GM23338 (cell line): Measurements from ENCODE around the gene EMILIN3. TPM values are rescaled to one million over a fixed set of nuclear protein-coding genes. Genes with fewer than 3 reads are reported as not detected.

ENCODE experiments used
- ATAC-seq: fragments of 200-7000 bp; cut with Tn5 transposase; 3 replicates; pipeline ENCODE4 v1.9.1; 2020
- DNase-seq: peaks from one replicate; pipeline ENCODE4 v3.0.0-alpha.2; 2015; ENCODE audit warnings: low spot score
- H2AFZ ChIP-seq: fragments of 200-600 bp; sonication (generic); 2 replicates; pipeline ENCODE4 v1.8.0; 2016; ENCODE audit warnings: antibody characterized with exemption, mild to moderate bottlenecking, moderate library complexity
- H3F3A ChIP-seq: fragments of 200-600 bp; sonication (generic); replicated peaks from 2 replicates; pipeline ENCODE4 v1.8.0; 2017; ENCODE audit warnings: antibody characterized with exemption, mixed run types, low read depth
- H3K27ac ChIP-seq: fragments of 200-600 bp; sonication (generic); 2 replicates; pipeline ENCODE4 v1.6.1; 2016; ENCODE audit warnings: low read depth
- H3K27me3 ChIP-seq: fragments of 200-600 bp; sonication (generic); 2 replicates; pipeline ENCODE4 v1.8.0; 2016; ENCODE audit warnings: mild to moderate bottlenecking, mixed run types, moderate library complexity; ENCODE audit not compliant: insufficient read depth
- H3K36me3 ChIP-seq: fragments of 200-600 bp; sonication (generic); 2 replicates; pipeline ENCODE4 v1.8.0; 2016; ENCODE audit warnings: mild to moderate bottlenecking; ENCODE audit not compliant: insufficient read depth
- H3K4me1 ChIP-seq: fragments of 200-600 bp; sonication (generic); 2 replicates; pipeline ENCODE4 v1.8.0; 2016; ENCODE audit warnings: mild to moderate bottlenecking, moderate library complexity; ENCODE audit not compliant: insufficient read depth
- H3K4me2 ChIP-seq: fragments of 200-600 bp; sonication (generic); 2 replicates; pipeline ENCODE4 v1.7.1; 2017; ENCODE audit warnings: mixed run types
- H3K4me3 ChIP-seq: fragments of 200-600 bp; sonication (generic); 2 replicates; pipeline ENCODE4 v1.6.1; 2016; ENCODE audit warnings: mixed run types
- H3K79me2 ChIP-seq: fragments of 200-600 bp; sonication (generic); replicated peaks from 2 replicates; pipeline ENCODE4 v1.8.0; 2017; ENCODE audit warnings: mild to moderate bottlenecking; ENCODE audit not compliant: insufficient read depth
- H3K9me2 ChIP-seq: fragments of 200-600 bp; sonication (generic); 2 replicates; pipeline ENCODE4 v1.8.0; 2017; ENCODE audit not compliant: insufficient read depth
- H4K20me1 ChIP-seq: fragments of 200-600 bp; sonication (generic); replicated peaks from 2 replicates; pipeline ENCODE4 v1.8.0; 2017; ENCODE audit warnings: mild to moderate bottlenecking; ENCODE audit not compliant: insufficient read depth
- H3K27ac Mint-ChIP-seq: 2 replicates; pipeline ENCODE4 v1.8.0; 2020; ENCODE audit warnings: inconsistent platforms, mild to moderate bottlenecking, moderate library complexity, mixed read lengths
- H3K27me3 Mint-ChIP-seq: 3 replicates; pipeline ENCODE4 v1.8.0; 2022; ENCODE audit warnings: low read depth, mild to moderate bottlenecking, moderate library complexity, mixed read lengths, inconsistent platforms; ENCODE audit not compliant: insufficient read depth, poor library complexity
- H3K36me3 Mint-ChIP-seq: 3 replicates; pipeline ENCODE4 v1.8.0; 2021; ENCODE audit warnings: low read depth, mild to moderate bottlenecking, inconsistent platforms, moderate library complexity, mixed read lengths
- H3K4me1 Mint-ChIP-seq: 3 replicates; pipeline ENCODE4 v1.8.0; 2020; ENCODE audit warnings: mild to moderate bottlenecking, inconsistent platforms, mixed read lengths
- H3K4me3 Mint-ChIP-seq: 3 replicates; pipeline ENCODE4 v1.8.0; 2021; ENCODE audit warnings: moderate library complexity, mild to moderate bottlenecking, inconsistent platforms, mixed read lengths
- H3K9me3 Mint-ChIP-seq: 3 replicates; pipeline ENCODE4 v1.8.0; 2020; ENCODE audit warnings: moderate library complexity, mild to moderate bottlenecking, inconsistent platforms, mixed read lengths
- EZH2 ChIP-seq: fragments of 200-600 bp; sonication (generic); IDR thresholded peaks from one replicate; pipeline ENCODE4 v1.8.0; 2017; ENCODE audit warnings: antibody characterized with exemption, mild to moderate bottlenecking, low read depth; ENCODE audit not compliant: unreplicated experiment
- EZH2phosphoT487 ChIP-seq: fragments of 200-600 bp; sonication (generic); IDR thresholded peaks from one replicate; pipeline ENCODE4 v1.8.1; 2018; ENCODE audit warnings: antibody characterized with exemption; ENCODE audit not compliant: unreplicated experiment
- JUNB ChIP-seq: IDR thresholded peaks from one replicate; pipeline ENCODE4 v1.6.1; 2016; ENCODE audit warnings: antibody characterized with exemption; ENCODE audit not compliant: unreplicated experiment
- STAT1 ChIP-seq: IDR thresholded peaks from one replicate; pipeline ENCODE4 v1.6.1; 2016; ENCODE audit warnings: antibody characterized with exemption; ENCODE audit not compliant: unreplicated experiment
- polyA plus RNA-seq: library from polyadenylated mRNA; unstranded; fragments of >200 nt; fragmentation: Nextera tagmentation; extraction: Ambion mirVana; gene quantifications from 2 replicates; pipeline ENCODE4 v1.2.1, GENCODE V29; 2016
- total RNA-seq: library from RNA; depleted of rRNA; stranded (reverse); fragments of >200 nt; shearing (Covaris generic); gene quantifications from 2 replicates; pipeline ENCODE4 v1.2.3, GENCODE V29; 2014
- TF ChIP-seq, protein P1 (sequence below): fragments of 250-450 bp; sonication (Bioruptor Pico); IDR thresholded peaks from 2 replicates; pipeline ENCODE4 v1.5.0; 2020; ENCODE audit warnings: mild to moderate bottlenecking, moderate library complexity
- TF ChIP-seq, protein P2 (sequence below): IDR thresholded peaks from 2 replicates; pipeline ENCODE4 v1.6.1; 2016; ENCODE audit warnings: antibody characterized with exemption
- TF ChIP-seq, protein P3 (sequence below), 2 experiments: fragments of 200-600 bp in 1 of 2; sonication (generic) in 1 of 2; conservative IDR thresholded peaks; 2 replicates each; pipeline versions ENCODE4 v1.5.1 to v1.6.1; 2016 to 2017; ENCODE audit warnings: antibody characterized with exemption in 2 of 2, low read depth in 2 of 2, mild to moderate bottlenecking in 2 of 2, moderate library complexity in 1 of 2

The EMILIN3 gene
- total and polyA plus RNA-seq, 2 experiments from 2014 or later: 0.53 to 6.6 TPM

DNA sequence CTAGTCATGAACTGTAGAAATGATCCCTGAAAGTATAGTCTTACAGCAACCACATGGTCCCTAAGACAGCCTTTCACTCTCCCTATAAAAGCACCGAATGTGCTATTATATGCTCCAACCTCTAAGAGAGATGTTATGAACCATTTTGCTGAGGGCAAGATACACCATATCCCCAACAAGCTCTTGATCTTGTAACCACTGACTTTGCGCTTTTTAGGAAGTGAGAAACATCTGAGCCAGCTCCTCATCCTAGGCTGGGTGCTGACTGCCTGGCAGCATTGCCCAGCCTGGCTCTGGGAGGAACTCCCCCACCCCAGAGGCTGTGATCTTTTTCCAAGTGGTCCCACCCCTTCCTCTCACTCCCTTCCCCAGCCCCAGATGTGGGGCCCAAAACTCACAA is 3.1 kb upstream of the EMILIN3 start:
- no peak overlapping the region for H3K27ac ChIP-seq
- TF ChIP-seq, protein P1, sequence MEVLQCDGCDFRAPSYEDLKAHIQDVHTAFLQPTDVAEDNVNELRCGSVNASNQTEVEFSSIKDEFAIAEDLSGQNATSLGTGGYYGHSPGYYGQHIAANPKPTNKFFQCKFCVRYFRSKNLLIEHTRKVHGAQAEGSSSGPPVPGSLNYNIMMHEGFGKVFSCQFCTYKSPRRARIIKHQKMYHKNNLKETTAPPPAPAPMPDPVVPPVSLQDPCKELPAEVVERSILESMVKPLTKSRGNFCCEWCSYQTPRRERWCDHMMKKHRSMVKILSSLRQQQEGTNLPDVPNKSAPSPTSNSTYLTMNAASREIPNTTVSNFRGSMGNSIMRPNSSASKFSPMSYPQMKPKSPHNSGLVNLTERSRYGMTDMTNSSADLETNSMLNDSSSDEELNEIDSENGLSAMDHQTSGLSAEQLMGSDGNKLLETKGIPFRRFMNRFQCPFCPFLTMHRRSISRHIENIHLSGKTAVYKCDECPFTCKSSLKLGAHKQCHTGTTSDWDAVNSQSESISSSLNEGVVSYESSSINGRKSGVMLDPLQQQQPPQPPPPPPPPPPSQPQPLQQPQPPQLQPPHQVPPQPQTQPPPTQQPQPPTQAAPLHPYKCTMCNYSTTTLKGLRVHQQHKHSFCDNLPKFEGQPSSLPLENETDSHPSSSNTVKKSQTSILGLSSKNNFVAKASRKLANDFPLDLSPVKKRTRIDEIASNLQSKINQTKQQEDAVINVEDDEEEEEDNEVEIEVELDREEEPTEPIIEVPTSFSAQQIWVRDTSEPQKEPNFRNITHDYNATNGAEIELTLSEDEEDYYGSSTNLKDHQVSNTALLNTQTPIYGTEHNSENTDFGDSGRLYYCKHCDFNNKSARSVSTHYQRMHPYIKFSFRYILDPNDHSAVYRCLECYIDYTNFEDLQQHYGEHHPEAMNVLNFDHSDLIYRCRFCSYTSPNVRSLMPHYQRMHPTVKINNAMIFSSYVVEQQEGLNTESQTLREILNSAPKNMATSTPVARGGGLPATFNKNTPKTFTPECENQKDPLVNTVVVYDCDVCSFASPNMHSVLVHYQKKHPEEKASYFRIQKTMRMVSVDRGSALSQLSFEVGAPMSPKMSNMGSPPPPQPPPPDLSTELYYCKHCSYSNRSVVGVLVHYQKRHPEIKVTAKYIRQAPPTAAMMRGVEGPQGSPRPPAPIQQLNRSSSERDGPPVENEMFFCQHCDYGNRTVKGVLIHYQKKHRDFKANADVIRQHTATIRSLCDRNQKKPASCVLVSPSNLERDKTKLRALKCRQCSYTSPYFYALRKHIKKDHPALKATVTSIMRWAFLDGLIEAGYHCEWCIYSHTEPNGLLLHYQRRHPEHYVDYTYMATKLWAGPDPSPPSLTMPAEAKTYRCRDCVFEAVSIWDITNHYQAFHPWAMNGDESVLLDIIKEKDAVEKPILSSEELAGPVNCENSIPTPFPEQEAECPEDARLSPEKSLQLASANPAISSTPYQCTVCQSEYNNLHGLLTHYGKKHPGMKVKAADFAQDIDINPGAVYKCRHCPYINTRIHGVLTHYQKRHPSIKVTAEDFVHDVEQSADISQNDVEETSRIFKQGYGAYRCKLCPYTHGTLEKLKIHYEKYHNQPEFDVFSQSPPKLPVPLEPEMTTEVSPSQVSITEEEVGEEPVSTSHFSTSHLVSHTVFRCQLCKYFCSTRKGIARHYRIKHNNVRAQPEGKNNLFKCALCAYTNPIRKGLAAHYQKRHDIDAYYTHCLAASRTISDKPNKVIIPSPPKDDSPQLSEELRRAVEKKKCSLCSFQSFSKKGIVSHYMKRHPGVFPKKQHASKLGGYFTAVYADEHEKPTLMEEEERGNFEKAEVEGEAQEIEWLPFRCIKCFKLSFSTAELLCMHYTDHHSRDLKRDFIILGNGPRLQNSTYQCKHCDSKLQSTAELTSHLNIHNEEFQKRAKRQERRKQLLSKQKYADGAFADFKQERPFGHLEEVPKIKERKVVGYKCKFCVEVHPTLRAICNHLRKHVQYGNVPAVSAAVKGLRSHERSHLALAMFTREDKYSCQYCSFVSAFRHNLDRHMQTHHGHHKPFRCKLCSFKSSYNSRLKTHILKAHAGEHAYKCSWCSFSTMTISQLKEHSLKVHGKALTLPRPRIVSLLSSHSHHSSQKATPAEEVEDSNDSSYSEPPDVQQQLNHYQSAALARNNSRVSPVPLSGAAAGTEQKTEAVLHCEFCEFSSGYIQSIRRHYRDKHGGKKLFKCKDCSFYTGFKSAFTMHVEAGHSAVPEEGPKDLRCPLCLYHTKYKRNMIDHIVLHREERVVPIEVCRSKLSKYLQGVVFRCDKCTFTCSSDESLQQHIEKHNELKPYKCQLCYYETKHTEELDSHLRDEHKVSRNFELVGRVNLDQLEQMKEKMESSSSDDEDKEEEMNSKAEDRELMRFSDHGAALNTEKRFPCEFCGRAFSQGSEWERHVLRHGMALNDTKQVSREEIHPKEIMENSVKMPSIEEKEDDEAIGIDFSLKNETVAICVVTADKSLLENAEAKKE (CRISPR knock-in tag): no peak
- TF ChIP-seq, protein P2, sequence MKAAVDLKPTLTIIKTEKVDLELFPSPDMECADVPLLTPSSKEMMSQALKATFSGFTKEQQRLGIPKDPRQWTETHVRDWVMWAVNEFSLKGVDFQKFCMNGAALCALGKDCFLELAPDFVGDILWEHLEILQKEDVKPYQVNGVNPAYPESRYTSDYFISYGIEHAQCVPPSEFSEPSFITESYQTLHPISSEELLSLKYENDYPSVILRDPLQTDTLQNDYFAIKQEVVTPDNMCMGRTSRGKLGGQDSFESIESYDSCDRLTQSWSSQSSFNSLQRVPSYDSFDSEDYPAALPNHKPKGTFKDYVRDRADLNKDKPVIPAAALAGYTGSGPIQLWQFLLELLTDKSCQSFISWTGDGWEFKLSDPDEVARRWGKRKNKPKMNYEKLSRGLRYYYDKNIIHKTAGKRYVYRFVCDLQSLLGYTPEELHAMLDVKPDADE: no peak
- no peak for TF ChIP-seq JUNB
- no peak for TF ChIP-seq EZH2phosphoT487
- no peak for TF ChIP-seq STAT1
- TF ChIP-seq, protein P3, sequence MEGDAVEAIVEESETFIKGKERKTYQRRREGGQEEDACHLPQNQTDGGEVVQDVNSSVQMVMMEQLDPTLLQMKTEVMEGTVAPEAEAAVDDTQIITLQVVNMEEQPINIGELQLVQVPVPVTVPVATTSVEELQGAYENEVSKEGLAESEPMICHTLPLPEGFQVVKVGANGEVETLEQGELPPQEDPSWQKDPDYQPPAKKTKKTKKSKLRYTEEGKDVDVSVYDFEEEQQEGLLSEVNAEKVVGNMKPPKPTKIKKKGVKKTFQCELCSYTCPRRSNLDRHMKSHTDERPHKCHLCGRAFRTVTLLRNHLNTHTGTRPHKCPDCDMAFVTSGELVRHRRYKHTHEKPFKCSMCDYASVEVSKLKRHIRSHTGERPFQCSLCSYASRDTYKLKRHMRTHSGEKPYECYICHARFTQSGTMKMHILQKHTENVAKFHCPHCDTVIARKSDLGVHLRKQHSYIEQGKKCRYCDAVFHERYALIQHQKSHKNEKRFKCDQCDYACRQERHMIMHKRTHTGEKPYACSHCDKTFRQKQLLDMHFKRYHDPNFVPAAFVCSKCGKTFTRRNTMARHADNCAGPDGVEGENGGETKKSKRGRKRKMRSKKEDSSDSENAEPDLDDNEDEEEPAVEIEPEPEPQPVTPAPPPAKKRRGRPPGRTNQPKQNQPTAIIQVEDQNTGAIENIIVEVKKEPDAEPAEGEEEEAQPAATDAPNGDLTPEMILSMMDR (conservative IDR thresholded peaks at IDR 0.05; ENCODE audit: low read depth in 2 of 2): no peak
- no peak for TF ChIP-seq EZH2
- H3K79me2 ChIP-seq: no peaks in the 10 kb centered on the region
- H2AFZ ChIP-seq: no peak overlapping the region
- DNase-seq (no peak), ATAC-seq (no peak)
- no peaks in the 10 kb centered on the region for H3K36me3 ChIP-seq
- peaks cover 11% of the 10 kb centered on the region for H3K4me1 Mint-ChIP-seq
- peaks cover 25% of the 10 kb centered on the region for H3K9me3 Mint-ChIP-seq
- H3K4me3 Mint-ChIP-seq: no peak overlapping the region
- H3K36me3 Mint-ChIP-seq: peaks cover 16% of the 10 kb centered on the region
- H3K4me1 ChIP-seq: peaks cover 5% of the 10 kb centered on the region; the same call in 1 of the 2 replicates
- peaks cover 50% of the 10 kb centered on the region for H3K27me3 ChIP-seq
- H3K4me3 ChIP-seq: no peak overlapping the region
- H4K20me1 ChIP-seq: no peaks in the 10 kb centered on the region
- H3K9me2 ChIP-seq: no peaks in the 10 kb centered on the region
- no peak overlapping the region for H3K27ac Mint-ChIP-seq
- H3K27me3 Mint-ChIP-seq: peaks cover 40% of the 10 kb centered on the region
- no peak overlapping the region for H3K4me2 ChIP-seq
- H3F3A ChIP-seq: peaks cover 7% of the 10 kb centered on the region; the same call in 1 of the 2 replicates
